HEK293 (cell line): ENCODE results near the gene STOX1.

ENCODE experiments used
- BCL11A ChIP-seq: fragments of 450-650 bp; formaldehyde crosslinking; IDR thresholded peaks from 2 replicates; pipeline ENCODE4 v1.5.1; 2016; ENCODE audit warnings: low read depth, missing biosample characterization, missing genetic modification characterization
- GLI4 ChIP-seq: fragments of 450-650 bp; formaldehyde crosslinking; IDR thresholded peaks from 2 replicates; pipeline ENCODE4 v1.5.1; 2016; ENCODE audit warnings: missing biosample characterization, missing genetic modification characterization
- KLF8 ChIP-seq: fragments of 450-650 bp; formaldehyde crosslinking; IDR thresholded peaks from 2 replicates; pipeline ENCODE4 v1.5.1; 2016; ENCODE audit warnings: missing biosample characterization, missing genetic modification characterization
- KLF9 ChIP-seq: fragments of 450-650 bp; formaldehyde crosslinking; IDR thresholded peaks from 2 replicates; pipeline ENCODE4 v1.5.1; 2016; ENCODE audit warnings: missing biosample characterization, missing genetic modification characterization, low read depth
- MYNN ChIP-seq: fragments of 450-650 bp; formaldehyde crosslinking; IDR thresholded peaks from 2 replicates; pipeline ENCODE4 v1.5.1; 2016; ENCODE audit warnings: missing biosample characterization, missing genetic modification characterization, borderline replicate concordance
- ZNF112 ChIP-seq: fragments of 450-650 bp; formaldehyde crosslinking; IDR thresholded peaks from 2 replicates; pipeline ENCODE4 v1.5.0; 2017; ENCODE audit warnings: missing biosample characterization, missing genetic modification characterization
- ZNF146 ChIP-seq: fragments of 450-650 bp; formaldehyde crosslinking; IDR thresholded peaks from 2 replicates; pipeline ENCODE4 v1.5.1; 2016; ENCODE audit warnings: missing biosample characterization, missing genetic modification characterization
- ZNF221 ChIP-seq: fragments of 450-650 bp; formaldehyde crosslinking; IDR thresholded peaks from 2 replicates; pipeline ENCODE4 v1.5.1; 2017; ENCODE audit warnings: missing biosample characterization, missing genetic modification characterization, borderline replicate concordance
- ZNF223 ChIP-seq: fragments of 450-650 bp; formaldehyde crosslinking; IDR thresholded peaks from 2 replicates; pipeline ENCODE4 v1.5.1; 2016; ENCODE audit warnings: missing biosample characterization, missing genetic modification characterization
- ZNF239 ChIP-seq: fragments of 450-650 bp; formaldehyde crosslinking; IDR thresholded peaks from 2 replicates; pipeline ENCODE4 v1.5.1; 2016; ENCODE audit warnings: missing biosample characterization, missing genetic modification characterization
- ZNF24 ChIP-seq: fragments of 450-650 bp; formaldehyde crosslinking; IDR thresholded peaks from 2 replicates; pipeline ENCODE4 v1.5.1; 2016; ENCODE audit warnings: missing biosample characterization, missing genetic modification characterization
- ZNF292 ChIP-seq: fragments of 450-650 bp; formaldehyde crosslinking; IDR thresholded peaks from 2 replicates; pipeline ENCODE4 v1.5.1; 2016; ENCODE audit warnings: low read depth, missing biosample characterization, missing genetic modification characterization, borderline replicate concordance
- ZNF335 ChIP-seq: fragments of 450-650 bp; formaldehyde crosslinking; conservative IDR thresholded peaks from 2 replicates; pipeline ENCODE4 v1.5.1; 2016; ENCODE audit warnings: missing biosample characterization, missing genetic modification characterization
- ZNF37A ChIP-seq: fragments of 450-650 bp; IDR thresholded peaks from 2 replicates; pipeline ENCODE4 v1.5.1; 2018; ENCODE audit warnings: missing biosample characterization, missing genetic modification characterization
- ZNF514 ChIP-seq: fragments of 450-650 bp; formaldehyde crosslinking; IDR thresholded peaks from 2 replicates; pipeline ENCODE4 v1.5.1; 2016; ENCODE audit warnings: missing biosample characterization, missing genetic modification characterization
- ZNF610 ChIP-seq: fragments of 450-650 bp; formaldehyde crosslinking; IDR thresholded peaks from 2 replicates; pipeline ENCODE4 v1.5.1; 2016; ENCODE audit warnings: missing biosample characterization, missing genetic modification characterization, borderline replicate concordance
- ZNF623 ChIP-seq: fragments of 450-650 bp; formaldehyde crosslinking; IDR thresholded peaks from 2 replicates; pipeline ENCODE4 v1.5.1; 2016; ENCODE audit warnings: missing biosample characterization, missing genetic modification characterization
- ZNF670 ChIP-seq: fragments of 450-650 bp; formaldehyde crosslinking; IDR thresholded peaks from 2 replicates; pipeline ENCODE4 v1.5.1; 2016; ENCODE audit warnings: missing biosample characterization, missing genetic modification characterization, low read depth
- ZNF76 ChIP-seq: fragments of 450-650 bp; formaldehyde crosslinking; IDR thresholded peaks from 2 replicates; pipeline ENCODE4; 2016; ENCODE audit warnings: low read depth, missing biosample characterization, missing genetic modification characterization, borderline replicate concordance
- ZNF791 ChIP-seq: fragments of 450-650 bp; formaldehyde crosslinking; IDR thresholded peaks from 2 replicates; pipeline ENCODE4 v1.5.1; 2016; ENCODE audit warnings: missing biosample characterization, missing genetic modification characterization
- ZSCAN23 ChIP-seq: fragments of 450-650 bp; formaldehyde crosslinking; IDR thresholded peaks from 2 replicates; pipeline ENCODE4 v1.5.1; 2016; ENCODE audit warnings: missing biosample characterization, missing genetic modification characterization
- TF ChIP-seq, protein P1 (sequence below): fragments of 450-650 bp; formaldehyde crosslinking; IDR thresholded peaks from 2 replicates; pipeline ENCODE4 v1.5.1; 2016; ENCODE audit warnings: missing biosample characterization, missing genetic modification characterization
- TF ChIP-seq, protein P2 (sequence below): fragments of 450-650 bp; formaldehyde crosslinking; optimal IDR thresholded peaks from 2 replicates; pipeline ENCODE3; 2016; ENCODE audit warnings: missing biosample characterization, mild to moderate bottlenecking, missing genetic modification characterization
- TF ChIP-seq, protein P3 (sequence below): fragments of 450-650 bp; formaldehyde crosslinking; IDR thresholded peaks from 2 replicates; pipeline ENCODE4; 2016; ENCODE audit warnings: missing biosample characterization, missing genetic modification characterization
- TF ChIP-seq, protein P4 (sequence below): fragments of 450-650 bp; formaldehyde crosslinking; IDR thresholded peaks from 2 replicates; pipeline ENCODE4 v1.5.1; 2017; ENCODE audit warnings: missing biosample characterization, missing genetic modification characterization
- TF ChIP-seq, protein P5 (sequence below): fragments of 450-650 bp; formaldehyde crosslinking; IDR thresholded peaks from 2 replicates; pipeline ENCODE4 v1.5.1; 2016; ENCODE audit warnings: missing biosample characterization, missing genetic modification characterization
- TF ChIP-seq, protein P6 (sequence below): fragments of 450-650 bp; formaldehyde crosslinking; IDR thresholded peaks from 2 replicates; pipeline ENCODE4 v1.5.1; 2016; ENCODE audit warnings: missing biosample characterization, missing genetic modification characterization
- TF ChIP-seq, protein P7 (sequence below): fragments of 450-650 bp; formaldehyde crosslinking; IDR thresholded peaks from 2 replicates; pipeline ENCODE4 v1.5.1; 2016; ENCODE audit warnings: missing biosample characterization, missing genetic modification characterization
- TF ChIP-seq, protein P8 (sequence below): sonication (generic); formaldehyde crosslinking; IDR thresholded peaks from 2 replicates; pipeline ENCODE4 v1.8.1; 2022; ENCODE audit warnings: mild to moderate bottlenecking, moderate library complexity, missing genetic modification reagents

STOX1 gene

DNA sequence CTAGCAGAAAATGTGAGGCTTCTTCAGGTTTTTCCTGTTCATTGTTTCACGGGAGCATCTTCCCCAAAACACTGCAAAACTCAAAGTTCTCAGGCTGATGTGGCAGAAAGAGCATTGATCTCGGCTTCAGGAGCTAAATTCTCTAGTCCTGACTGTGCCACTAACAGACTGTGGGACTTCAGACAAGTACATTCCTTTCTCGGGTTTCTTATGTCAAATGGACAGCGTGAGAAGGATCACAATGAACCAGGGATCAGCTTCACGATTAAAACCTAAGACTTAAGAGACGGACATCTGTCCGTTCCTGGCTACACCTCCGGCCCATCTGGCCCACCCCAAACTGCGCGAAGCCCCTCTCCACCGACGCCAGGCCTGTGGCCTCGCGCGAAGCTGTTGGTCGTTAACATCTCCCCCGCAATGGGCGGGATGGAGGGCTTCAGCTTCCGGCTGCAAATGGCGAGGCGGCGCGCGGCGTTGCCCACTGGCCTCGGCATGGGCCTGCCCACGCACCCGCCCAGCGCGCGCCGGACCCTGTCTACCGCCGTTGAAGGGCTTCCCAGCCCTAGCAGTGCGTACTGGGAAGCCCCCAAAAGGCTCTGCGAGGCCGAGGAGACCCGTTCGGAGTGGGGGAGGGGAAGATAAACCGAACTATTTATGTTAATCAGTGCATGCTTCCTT lies 73.2 kb downstream of the STOX1 start (continued):
- TF ChIP-seq, protein P1, sequence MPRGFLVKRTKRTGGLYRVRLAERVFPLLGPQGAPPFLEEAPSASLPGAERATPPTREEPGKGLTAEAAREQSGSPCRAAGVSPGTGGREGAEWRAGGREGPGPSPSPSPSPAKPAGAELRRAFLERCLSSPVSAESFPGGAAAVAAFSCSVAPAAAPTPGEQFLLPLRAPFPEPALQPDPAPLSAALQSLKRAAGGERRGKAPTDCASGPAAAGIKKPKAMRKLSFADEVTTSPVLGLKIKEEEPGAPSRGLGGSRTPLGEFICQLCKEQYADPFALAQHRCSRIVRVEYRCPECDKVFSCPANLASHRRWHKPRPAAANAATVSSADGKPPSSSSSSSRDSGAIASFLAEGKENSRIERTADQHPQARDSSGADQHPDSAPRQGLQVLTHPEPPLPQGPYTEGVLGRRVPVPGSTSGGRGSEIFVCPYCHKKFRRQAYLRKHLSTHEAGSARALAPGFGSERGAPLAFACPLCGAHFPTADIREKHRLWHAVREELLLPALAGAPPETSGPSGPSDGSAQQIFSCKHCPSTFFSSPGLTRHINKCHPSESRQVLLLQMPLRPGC, result no peak
- TF ChIP-seq ZNF24 (peak; percentile 49; the same call in 1 of the 2 replicates), ZNF791 (tag by site-specific recombination) (no peak), ZNF514 (tag by site-specific recombination) (no peak), ZNF623 (no peak), MYNN (tag by site-specific recombination) (no peak), ZNF146 (tag by site-specific recombination) (no peak; the same call in 1 of the 2 replicates), ZNF335 (tag by site-specific recombination) (0 out of 2 replicates have a peak, but pooled peaks have one; percentile 22), ZNF292 (tag by site-specific recombination) (no peak), KLF8 (tag by site-specific recombination) (no peak; the same call in 1 of the 2 replicates), ZNF670 (tag by site-specific recombination) (no peak), ZNF221 (tag by site-specific recombination) (no peak), ZSCAN23 (no peak), KLF9 (tag by site-specific recombination) (peak; percentile 54), ZNF37A (no peak), ZNF112 (tag by site-specific recombination) (no peak), ZNF610 (tag by site-specific recombination) (peak; percentile 76), ZNF223 (tag by site-specific recombination) (no peak), ZNF239 (no peak), ZNF76 (peak; percentile 98), BCL11A (tag by site-specific recombination) (no peak), GLI4 (tag by site-specific recombination) (no peak)
- TF ChIP-seq, protein P2, sequence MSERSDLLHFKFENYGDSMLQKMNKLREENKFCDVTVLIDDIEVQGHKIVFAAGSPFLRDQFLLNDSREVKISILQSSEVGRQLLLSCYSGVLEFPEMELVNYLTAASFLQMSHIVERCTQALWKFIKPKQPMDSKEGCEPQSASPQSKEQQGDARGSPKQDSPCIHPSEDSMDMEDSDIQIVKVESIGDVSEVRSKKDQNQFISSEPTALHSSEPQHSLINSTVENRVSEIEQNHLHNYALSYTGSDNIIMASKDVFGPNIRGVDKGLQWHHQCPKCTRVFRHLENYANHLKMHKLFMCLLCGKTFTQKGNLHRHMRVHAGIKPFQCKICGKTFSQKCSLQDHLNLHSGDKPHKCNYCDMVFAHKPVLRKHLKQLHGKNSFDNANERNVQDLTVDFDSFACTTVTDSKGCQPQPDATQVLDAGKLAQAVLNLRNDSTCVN (tag by site-specific recombination), result peak; percentile 90
- TF ChIP-seq, protein P3, sequence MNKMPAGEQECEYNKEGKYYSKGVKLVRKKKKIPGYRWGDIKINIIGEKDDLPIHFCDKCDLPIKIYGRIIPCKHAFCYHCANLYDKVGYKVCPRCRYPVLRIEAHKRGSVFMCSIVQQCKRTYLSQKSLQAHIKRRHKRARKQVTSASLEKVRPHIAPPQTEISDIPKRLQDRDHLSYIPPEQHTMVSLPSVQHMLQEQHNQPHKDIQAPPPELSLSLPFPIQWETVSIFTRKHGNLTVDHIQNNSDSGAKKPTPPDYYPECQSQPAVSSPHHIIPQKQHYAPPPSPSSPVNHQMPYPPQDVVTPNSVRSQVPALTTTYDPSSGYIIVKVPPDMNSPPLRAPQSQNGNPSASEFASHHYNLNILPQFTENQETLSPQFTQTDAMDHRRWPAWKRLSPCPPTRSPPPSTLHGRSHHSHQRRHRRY, result no peak
- TF ChIP-seq, protein P4, sequence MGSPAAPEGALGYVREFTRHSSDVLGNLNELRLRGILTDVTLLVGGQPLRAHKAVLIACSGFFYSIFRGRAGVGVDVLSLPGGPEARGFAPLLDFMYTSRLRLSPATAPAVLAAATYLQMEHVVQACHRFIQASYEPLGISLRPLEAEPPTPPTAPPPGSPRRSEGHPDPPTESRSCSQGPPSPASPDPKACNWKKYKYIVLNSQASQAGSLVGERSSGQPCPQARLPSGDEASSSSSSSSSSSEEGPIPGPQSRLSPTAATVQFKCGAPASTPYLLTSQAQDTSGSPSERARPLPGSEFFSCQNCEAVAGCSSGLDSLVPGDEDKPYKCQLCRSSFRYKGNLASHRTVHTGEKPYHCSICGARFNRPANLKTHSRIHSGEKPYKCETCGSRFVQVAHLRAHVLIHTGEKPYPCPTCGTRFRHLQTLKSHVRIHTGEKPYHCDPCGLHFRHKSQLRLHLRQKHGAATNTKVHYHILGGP (tag by site-specific recombination), result no peak
- TF ChIP-seq, protein P5, sequence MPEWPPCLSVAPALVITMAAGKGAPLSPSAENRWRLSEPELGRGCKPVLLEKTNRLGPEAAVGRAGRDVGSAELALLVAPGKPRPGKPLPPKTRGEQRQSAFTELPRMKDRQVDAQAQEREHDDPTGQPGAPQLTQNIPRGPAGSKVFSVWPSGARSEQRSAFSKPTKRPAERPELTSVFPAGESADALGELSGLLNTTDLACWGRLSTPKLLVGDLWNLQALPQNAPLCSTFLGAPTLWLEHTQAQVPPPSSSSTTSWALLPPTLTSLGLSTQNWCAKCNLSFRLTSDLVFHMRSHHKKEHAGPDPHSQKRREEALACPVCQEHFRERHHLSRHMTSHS (tag by site-specific recombination), result no peak
- TF ChIP-seq, protein P6, sequence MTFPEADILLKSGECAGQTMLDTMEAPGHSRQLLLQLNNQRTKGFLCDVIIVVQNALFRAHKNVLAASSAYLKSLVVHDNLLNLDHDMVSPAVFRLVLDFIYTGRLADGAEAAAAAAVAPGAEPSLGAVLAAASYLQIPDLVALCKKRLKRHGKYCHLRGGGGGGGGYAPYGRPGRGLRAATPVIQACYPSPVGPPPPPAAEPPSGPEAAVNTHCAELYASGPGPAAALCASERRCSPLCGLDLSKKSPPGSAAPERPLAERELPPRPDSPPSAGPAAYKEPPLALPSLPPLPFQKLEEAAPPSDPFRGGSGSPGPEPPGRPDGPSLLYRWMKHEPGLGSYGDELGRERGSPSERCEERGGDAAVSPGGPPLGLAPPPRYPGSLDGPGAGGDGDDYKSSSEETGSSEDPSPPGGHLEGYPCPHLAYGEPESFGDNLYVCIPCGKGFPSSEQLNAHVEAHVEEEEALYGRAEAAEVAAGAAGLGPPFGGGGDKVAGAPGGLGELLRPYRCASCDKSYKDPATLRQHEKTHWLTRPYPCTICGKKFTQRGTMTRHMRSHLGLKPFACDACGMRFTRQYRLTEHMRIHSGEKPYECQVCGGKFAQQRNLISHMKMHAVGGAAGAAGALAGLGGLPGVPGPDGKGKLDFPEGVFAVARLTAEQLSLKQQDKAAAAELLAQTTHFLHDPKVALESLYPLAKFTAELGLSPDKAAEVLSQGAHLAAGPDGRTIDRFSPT, result peak; percentile 11; the same call in 1 of the 2 replicates
- TF ChIP-seq, protein P7, sequence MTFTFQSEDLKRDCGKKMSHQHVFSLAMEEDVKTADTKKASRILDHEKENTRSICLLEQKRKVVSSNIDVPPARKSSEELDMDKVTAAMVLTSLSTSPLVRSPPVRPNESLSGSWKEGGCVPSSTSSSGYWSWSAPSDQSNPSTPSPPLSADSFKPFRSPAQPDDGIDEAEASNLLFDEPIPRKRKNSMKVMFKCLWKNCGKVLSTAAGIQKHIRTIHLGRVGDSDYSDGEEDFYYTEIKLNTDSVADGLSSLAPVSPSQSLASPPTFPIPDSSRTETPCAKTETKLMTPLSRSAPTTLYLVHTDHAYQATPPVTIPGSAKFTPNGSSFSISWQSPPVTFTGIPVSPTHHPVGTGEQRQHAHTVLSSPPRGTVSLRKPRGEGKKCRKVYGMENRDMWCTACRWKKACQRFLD (tag by site-specific recombination), result no peak
- TF ChIP-seq, protein P8, sequence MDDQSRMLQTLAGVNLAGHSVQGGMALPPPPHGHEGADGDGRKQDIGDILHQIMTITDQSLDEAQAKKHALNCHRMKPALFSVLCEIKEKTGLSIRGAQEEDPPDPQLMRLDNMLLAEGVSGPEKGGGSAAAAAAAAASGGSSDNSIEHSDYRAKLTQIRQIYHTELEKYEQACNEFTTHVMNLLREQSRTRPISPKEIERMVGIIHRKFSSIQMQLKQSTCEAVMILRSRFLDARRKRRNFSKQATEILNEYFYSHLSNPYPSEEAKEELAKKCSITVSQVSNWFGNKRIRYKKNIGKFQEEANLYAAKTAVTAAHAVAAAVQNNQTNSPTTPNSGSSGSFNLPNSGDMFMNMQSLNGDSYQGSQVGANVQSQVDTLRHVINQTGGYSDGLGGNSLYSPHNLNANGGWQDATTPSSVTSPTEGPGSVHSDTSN, result peak; percentile 70; the same call in 1 of the 2 replicates
